Right atrium auricular region (tissue), 2 donors: ENCODE results near the gene PPCDC. TPM values are rescaled to one million over a fixed set of nuclear protein-coding genes. Genes with fewer than 3 reads are reported as not detected.

Source experiments
- DNase-seq: peaks from one replicate; pipeline ENCODE4 v3.0.0-alpha.2; 2019; ENCODE audit warnings: low spot score
- H3K27ac ChIP-seq, 2 donors: fragments of 200-600 bp; sonication (generic); 1 replicate in 1 of 2; 2 replicates in 1 of 2; pipeline ENCODE4 v1.5.1; 2016 to 2019
- H3K27me3 ChIP-seq, 2 donors: fragments of 200-600 bp; sonication (generic); one replicate each; pipeline versions ENCODE4 v1.5.1 to v1.6.0; 2017 to 2019
- H3K36me3 ChIP-seq: fragments of 200-600 bp; sonication (generic); one replicate; pipeline ENCODE4 v1.5.1; 2016
- H3K4me1 ChIP-seq, 2 donors: fragments of 200-600 bp; sonication (generic); one replicate each; pipeline versions ENCODE4 v1.5.1 to v1.6.0; 2017 to 2019
- H3K4me3 ChIP-seq, 2 donors: fragments of 200-600 bp; sonication (generic); 1 replicate in 1 of 2; 2 replicates in 1 of 2; pipeline ENCODE4 v1.5.1; 2017 to 2019; ENCODE audit warnings: mild to moderate bottlenecking in 1 of 2, moderate library complexity in 1 of 2
- H3K9me3 ChIP-seq, 2 donors: fragments of 200-600 bp; sonication (generic); one replicate each; pipeline ENCODE4 v1.5.1; 2019
- total RNA-seq, 2 donors: library from RNA; depleted of rRNA; stranded (reverse); fragments of >200 nt; gene quantifications; one replicate each; pipeline ENCODE4 v1.1.0, GENCODE V29; 2016
- TF ChIP-seq, protein P1 (sequence below), 2 donors: fragments of 200-600 bp; sonication (generic); IDR thresholded peaks; one replicate each; pipeline ENCODE4 v1.5.1; 2019; ENCODE audit warnings: antibody characterized with exemption in 2 of 2

Gene PPCDC
- total RNA-seq, 2 donors from 2014 or later, result 10.6 to 11.5 TPM

- peak; percentile 100 for DNase-seq
- TF ChIP-seq, protein P1, sequence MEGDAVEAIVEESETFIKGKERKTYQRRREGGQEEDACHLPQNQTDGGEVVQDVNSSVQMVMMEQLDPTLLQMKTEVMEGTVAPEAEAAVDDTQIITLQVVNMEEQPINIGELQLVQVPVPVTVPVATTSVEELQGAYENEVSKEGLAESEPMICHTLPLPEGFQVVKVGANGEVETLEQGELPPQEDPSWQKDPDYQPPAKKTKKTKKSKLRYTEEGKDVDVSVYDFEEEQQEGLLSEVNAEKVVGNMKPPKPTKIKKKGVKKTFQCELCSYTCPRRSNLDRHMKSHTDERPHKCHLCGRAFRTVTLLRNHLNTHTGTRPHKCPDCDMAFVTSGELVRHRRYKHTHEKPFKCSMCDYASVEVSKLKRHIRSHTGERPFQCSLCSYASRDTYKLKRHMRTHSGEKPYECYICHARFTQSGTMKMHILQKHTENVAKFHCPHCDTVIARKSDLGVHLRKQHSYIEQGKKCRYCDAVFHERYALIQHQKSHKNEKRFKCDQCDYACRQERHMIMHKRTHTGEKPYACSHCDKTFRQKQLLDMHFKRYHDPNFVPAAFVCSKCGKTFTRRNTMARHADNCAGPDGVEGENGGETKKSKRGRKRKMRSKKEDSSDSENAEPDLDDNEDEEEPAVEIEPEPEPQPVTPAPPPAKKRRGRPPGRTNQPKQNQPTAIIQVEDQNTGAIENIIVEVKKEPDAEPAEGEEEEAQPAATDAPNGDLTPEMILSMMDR (IDR thresholded peaks at IDR 0.05), result peak; percentile 19 to 67
- Histone ChIP-seq H3K27ac (peak overlapping the region; percentile 83 to 89), H3K9me3 (no peaks in the 10 kb centered on the region), H3K4me3 (peak overlapping the region in 1 of 2 donors; percentile 17), H3K4me1 (peaks cover 0 to 70% of the 10 kb centered on the region in 2 donors), H3K27me3 (no peaks in the 10 kb centered on the region), H3K36me3 (no peaks in the 10 kb centered on the region)
These were observed 20.3 kb downstream of the PPCDC start for GRCh38 chr15:75043509-75044257.

GRCh38 chr15:75044258-75044878, 21.0 kb downstream of the PPCDC start:
- Histone ChIP-seq H3K36me3 (no peaks in the 10 kb centered on the region), H3K9me3 (no peaks in the 10 kb centered on the region), H3K4me3 (peak overlapping the region in 1 of 2 donors; percentile 17), H3K4me1 (peaks cover 0 to 77% of the 10 kb centered on the region in 2 donors), H3K27ac (peak overlapping the region; percentile 83 to 89), H3K27me3 (no peaks in the 10 kb centered on the region)
- TF ChIP-seq, protein P1 (IDR thresholded peaks at IDR 0.05), result no peak
- DNase-seq, result no peak

DNA sequence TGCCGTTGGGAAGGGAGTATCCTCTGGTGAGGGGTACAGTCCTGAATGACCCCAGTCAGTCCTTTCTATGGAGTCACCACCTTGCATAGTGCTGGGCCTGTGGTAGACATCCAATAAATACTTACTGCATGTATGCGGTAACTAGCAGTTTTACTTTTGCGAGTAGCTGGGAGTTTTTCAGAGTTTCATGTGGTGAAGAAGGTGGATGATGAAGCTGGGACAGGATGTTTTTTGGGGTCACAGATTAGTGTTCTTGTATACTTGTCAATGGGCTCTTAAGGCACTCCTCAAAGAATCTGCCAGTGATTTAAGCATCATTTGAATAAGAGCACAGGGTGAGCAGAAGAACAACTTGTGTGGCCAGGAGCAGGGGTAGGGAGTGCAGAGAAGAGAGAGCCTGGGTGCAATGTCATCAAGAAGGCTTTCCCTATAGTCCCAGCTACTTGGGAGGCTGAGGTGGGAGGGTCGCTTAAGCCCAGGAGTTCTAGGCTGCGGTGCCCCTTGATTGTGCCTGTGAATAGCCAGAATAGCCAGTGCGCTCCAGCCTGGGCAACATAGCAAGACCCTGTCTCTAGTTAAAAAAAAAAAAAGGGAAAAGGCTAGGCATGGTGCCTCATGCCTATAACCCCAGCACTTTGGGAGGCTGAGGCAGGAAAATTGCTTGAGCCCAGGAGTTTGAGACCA, 22.1 kb downstream of the PPCDC start:
- DNase-seq, result no peak
- Histone ChIP-seq H3K4me3 (no peak overlapping the region), H3K27me3 (no peaks in the 10 kb centered on the region), H3K4me1 (peaks cover 0 to 88% of the 10 kb centered on the region in 2 donors), H3K27ac (peak overlapping the region; percentile 19 to 89), H3K36me3 (no peaks in the 10 kb centered on the region), H3K9me3 (no peaks in the 10 kb centered on the region)
- TF ChIP-seq, protein P1 (IDR thresholded peaks at IDR 0.05), result no peak

DNA sequence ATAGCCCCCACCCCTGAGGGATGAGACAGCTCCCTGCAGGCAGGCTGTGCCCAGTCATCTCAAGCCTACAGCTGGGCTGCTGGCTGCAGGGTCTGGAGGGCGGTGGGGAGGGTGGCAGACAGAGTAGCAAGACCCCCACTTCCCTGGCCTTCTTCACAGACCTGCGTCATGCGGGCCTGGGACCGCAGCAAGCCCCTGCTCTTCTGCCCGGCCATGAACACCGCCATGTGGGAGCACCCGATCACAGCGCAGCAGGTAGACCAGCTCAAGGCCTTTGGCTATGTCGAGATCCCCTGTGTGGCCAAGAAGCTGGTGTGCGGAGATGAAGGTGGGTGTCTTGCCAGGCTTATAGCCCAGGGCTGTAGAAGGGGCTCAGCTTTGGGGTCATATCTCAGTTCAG, 25.0 kb downstream of the PPCDC start:
- Histone ChIP-seq H3K27ac (peak overlapping the region; percentile 73 to 79), H3K4me1 (peaks cover 0 to 88% of the 10 kb centered on the region in 2 donors), H3K4me3 (no peak overlapping the region), H3K27me3 (no peaks in the 10 kb centered on the region), H3K36me3 (no peaks in the 10 kb centered on the region), H3K9me3 (no peaks in the 10 kb centered on the region)
- no peak for DNase-seq
- TF ChIP-seq, protein P1 (IDR thresholded peaks at IDR 0.05), result no peak

GRCh38 chr15:75049392-75049791, 26.0 kb downstream of the PPCDC start:
- TF ChIP-seq, protein P1 (IDR thresholded peaks at IDR 0.05), result no peak
- peaks cover 0 to 81% of the 10 kb centered on the region in 2 donors for H3K4me1 ChIP-seq
- peak overlapping the region; percentile 32 to 79 for H3K27ac ChIP-seq

More at GRCh38 chr15:75049392-75049791, 26.0 kb downstream of the PPCDC start:
- Histone ChIP-seq H3K4me3 (no peak overlapping the region), H3K9me3 (no peaks in the 10 kb centered on the region), H3K27me3 (no peaks in the 10 kb centered on the region), H3K36me3 (no peaks in the 10 kb centered on the region)
- no peak for DNase-seq
